ENCODE data around the gene FER. TPM values are rescaled to one million over a fixed set of nuclear protein-coding genes. Genes with fewer than 3 reads are reported as not detected.

Gene FER
- total and polyA plus RNA-seq, 2 of the 13 experiments (the other 11 are each of a cell fraction or from before 2014, with no cell fraction given), result 7.9 to 29.0 TPM

DNA sequence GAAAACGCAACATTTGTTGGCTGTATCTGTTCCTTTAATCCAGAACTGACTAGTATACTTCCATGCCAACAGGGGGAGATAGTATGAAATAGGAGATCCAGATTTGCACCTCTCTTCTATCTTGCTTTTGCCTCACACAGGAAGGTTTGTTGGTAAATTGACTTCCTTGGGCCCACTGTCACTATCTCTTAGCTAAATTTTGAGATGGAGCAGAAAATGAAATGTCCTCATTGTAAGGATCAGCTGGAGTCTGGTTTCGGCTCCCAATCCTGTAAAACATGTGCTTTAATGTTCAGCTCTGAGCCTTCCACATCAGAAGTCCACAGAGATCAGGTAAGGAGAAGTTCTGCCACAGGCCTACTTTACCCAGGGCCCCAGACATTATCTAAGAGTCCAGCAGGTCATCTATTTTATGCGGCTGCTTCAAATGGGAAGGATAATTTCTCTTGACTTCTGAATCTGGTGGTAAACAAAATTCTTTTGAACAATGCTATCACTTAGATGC, 176.8 kb downstream of the FER start (continued):
- TF ChIP-seq, protein P1, sequence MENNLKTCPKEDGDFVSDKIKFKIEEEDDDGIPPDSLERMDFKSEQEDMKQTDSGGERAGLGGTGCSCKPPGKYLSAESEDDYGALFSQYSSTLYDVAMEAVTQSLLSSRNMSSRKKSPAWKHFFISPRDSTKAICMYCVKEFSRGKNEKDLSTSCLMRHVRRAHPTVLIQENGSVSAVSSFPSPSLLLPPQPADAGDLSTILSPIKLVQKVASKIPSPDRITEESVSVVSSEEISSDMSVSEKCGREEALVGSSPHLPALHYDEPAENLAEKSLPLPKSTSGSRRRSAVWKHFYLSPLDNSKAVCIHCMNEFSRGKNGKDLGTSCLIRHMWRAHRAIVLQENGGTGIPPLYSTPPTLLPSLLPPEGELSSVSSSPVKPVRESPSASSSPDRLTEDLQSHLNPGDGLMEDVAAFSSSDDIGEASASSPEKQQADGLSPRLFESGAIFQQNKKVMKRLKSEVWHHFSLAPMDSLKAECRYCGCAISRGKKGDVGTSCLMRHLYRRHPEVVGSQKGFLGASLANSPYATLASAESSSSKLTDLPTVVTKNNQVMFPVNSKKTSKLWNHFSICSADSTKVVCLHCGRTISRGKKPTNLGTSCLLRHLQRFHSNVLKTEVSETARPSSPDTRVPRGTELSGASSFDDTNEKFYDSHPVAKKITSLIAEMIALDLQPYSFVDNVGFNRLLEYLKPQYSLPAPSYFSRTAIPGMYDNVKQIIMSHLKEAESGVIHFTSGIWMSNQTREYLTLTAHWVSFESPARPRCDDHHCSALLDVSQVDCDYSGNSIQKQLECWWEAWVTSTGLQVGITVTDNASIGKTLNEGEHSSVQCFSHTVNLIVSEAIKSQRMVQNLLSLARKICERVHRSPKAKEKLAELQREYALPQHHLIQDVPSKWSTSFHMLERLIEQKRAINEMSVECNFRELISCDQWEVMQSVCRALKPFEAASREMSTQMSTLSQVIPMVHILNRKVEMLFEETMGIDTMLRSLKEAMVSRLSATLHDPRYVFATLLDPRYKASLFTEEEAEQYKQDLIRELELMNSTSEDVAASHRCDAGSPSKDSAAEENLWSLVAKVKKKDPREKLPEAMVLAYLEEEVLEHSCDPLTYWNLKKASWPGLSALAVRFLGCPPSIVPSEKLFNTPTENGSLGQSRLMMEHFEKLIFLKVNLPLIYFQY (CRISPR knock-in tag; IDR thresholded peaks at IDR 0.05; ENCODE audit: borderline replicate concordance), result no peak
- no peak for TF ChIP-seq ZNF589 (CRISPR knock-in tag; conservative IDR thresholded peaks at IDR 0.05)
- peak; percentile 29; the same call in 1 of the 2 replicates for TF ChIP-seq REPIN1 (CRISPR knock-in tag; IDR thresholded peaks at IDR 0.05; ENCODE audit: borderline replicate concordance, low read depth)
- no peak for TF ChIP-seq ZNF446 (CRISPR knock-in tag; IDR thresholded peaks at IDR 0.05)
- TF ChIP-seq, protein P2, sequence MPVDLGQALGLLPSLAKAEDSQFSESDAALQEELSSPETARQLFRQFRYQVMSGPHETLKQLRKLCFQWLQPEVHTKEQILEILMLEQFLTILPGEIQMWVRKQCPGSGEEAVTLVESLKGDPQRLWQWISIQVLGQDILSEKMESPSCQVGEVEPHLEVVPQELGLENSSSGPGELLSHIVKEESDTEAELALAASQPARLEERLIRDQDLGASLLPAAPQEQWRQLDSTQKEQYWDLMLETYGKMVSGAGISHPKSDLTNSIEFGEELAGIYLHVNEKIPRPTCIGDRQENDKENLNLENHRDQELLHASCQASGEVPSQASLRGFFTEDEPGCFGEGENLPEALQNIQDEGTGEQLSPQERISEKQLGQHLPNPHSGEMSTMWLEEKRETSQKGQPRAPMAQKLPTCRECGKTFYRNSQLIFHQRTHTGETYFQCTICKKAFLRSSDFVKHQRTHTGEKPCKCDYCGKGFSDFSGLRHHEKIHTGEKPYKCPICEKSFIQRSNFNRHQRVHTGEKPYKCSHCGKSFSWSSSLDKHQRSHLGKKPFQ (CRISPR knock-in tag; IDR thresholded peaks at IDR 0.05; ENCODE audit: insufficient replicate concordance), result no peak
- no peak for TF ChIP-seq ZNF232 (CRISPR knock-in tag; IDR thresholded peaks at IDR 0.05; ENCODE audit: borderline replicate concordance)
- no peak for TF ChIP-seq ZFAT (CRISPR knock-in tag; conservative IDR thresholded peaks at IDR 0.05)
- no peak for TF ChIP-seq SOX13 (IDR thresholded peaks at IDR 0.05)
- TF ChIP-seq SOX13 (CRISPR knock-in tag; conservative IDR thresholded peaks at IDR 0.05 in 1 of 2, IDR thresholded peaks at IDR 0.05 in 1 of 2), result 0 out of 4 replicates have a peak, but pooled peaks of 1 of the 2 experiments have one; percentile 35
- TF ChIP-seq SMAD9 (CRISPR knock-in tag; IDR thresholded peaks at IDR 0.05), result no peak
- no peak for TF ChIP-seq DNMT1 (CRISPR knock-in tag; IDR thresholded peaks at IDR 0.05)
- TF ChIP-seq RCOR2 (CRISPR knock-in tag; IDR thresholded peaks at IDR 0.05), result no peak
- TF ChIP-seq HIVEP1 (CRISPR knock-in tag; IDR thresholded peaks at IDR 0.05), result no peak
- TF ChIP-seq, protein P3, sequence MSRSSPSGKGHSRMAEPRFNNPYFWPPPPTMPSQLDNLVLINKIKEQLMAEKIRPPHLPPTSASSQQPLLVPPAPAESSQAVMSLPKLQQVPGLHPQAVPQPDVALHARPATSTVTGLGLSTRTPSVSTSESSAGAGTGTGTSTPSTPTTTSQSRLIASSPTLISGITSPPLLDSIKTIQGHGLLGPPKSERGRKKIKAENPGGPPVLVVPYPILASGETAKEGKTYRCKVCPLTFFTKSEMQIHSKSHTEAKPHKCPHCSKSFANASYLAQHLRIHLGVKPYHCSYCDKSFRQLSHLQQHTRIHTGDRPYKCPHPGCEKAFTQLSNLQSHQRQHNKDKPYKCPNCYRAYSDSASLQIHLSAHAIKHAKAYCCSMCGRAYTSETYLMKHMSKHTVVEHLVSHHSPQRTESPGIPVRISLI (CRISPR knock-in tag; IDR thresholded peaks at IDR 0.05; ENCODE audit: borderline replicate concordance), result no peak
- TF ChIP-seq, protein P4, sequence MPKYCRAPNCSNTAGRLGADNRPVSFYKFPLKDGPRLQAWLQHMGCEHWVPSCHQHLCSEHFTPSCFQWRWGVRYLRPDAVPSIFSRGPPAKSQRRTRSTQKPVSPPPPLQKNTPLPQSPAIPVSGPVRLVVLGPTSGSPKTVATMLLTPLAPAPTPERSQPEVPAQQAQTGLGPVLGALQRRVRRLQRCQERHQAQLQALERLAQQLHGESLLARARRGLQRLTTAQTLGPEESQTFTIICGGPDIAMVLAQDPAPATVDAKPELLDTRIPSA (CRISPR knock-in tag; IDR thresholded peaks at IDR 0.05; ENCODE audit: borderline replicate concordance), result no peak
- TF ChIP-seq, protein P5, sequence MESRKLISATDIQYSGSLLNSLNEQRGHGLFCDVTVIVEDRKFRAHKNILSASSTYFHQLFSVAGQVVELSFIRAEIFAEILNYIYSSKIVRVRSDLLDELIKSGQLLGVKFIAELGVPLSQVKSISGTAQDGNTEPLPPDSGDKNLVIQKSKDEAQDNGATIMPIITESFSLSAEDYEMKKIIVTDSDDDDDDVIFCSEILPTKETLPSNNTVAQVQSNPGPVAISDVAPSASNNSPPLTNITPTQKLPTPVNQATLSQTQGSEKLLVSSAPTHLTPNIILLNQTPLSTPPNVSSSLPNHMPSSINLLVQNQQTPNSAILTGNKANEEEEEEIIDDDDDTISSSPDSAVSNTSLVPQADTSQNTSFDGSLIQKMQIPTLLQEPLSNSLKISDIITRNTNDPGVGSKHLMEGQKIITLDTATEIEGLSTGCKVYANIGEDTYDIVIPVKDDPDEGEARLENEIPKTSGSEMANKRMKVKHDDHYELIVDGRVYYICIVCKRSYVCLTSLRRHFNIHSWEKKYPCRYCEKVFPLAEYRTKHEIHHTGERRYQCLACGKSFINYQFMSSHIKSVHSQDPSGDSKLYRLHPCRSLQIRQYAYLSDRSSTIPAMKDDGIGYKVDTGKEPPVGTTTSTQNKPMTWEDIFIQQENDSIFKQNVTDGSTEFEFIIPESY (CRISPR knock-in tag; IDR thresholded peaks at IDR 0.05), result no peak
- TF ChIP-seq ZC3H4 (CRISPR knock-in tag; IDR thresholded peaks at IDR 0.05; ENCODE audit: borderline replicate concordance), result no peak
- TF ChIP-seq, protein P6, sequence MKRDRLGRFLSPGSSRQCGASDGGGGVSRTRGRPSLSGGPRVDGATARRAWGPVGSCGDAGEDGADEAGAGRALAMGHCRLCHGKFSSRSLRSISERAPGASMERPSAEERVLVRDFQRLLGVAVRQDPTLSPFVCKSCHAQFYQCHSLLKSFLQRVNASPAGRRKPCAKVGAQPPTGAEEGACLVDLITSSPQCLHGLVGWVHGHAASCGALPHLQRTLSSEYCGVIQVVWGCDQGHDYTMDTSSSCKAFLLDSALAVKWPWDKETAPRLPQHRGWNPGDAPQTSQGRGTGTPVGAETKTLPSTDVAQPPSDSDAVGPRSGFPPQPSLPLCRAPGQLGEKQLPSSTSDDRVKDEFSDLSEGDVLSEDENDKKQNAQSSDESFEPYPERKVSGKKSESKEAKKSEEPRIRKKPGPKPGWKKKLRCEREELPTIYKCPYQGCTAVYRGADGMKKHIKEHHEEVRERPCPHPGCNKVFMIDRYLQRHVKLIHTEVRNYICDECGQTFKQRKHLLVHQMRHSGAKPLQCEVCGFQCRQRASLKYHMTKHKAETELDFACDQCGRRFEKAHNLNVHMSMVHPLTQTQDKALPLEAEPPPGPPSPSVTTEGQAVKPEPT (CRISPR knock-in tag; IDR thresholded peaks at IDR 0.05; ENCODE audit: low read depth), result no peak

Measured in HepG2 (cell line).